GM12878 (cell line): Measurements from ENCODE around the gene CAND1. TPM values are rescaled to one million over a fixed set of nuclear protein-coding genes. Genes with fewer than 3 reads are reported as not detected.

Experiments
- ATAC-seq: fragments of 200-7000 bp; cut with Tn5 transposase; 3 replicates; pipeline ENCODE4 v1.9.1; 2020; ENCODE audit warnings: mild to moderate bottlenecking, moderate library complexity
- BruUV-seq: library from RNA; stranded (reverse); fragments of 400-500 nt; replicated peaks from 2 replicates; lab custom pipeline; 2021; lab: Mats Ljungman, UMichigan
- CTCF ChIA-PET: fragments of 300-600 bp; sonication (Branson Sonifier 250); formaldehyde crosslinking; extraction: SDS; loops from one replicate; lab custom pipeline; 2021; ENCODE audit warnings: inconsistent platforms; lab: Yijun Ruan, JAX
- POLR2A ChIA-PET: fragments of 350-600 bp; formaldehyde crosslinking; extraction: SDS; loops from one replicate; lab custom pipeline; 2021; ENCODE audit warnings: inconsistent platforms; lab: Charles Lee
- RAD21 ChIA-PET: fragments of 300-600 bp; sonication (Branson Sonifier 250); formaldehyde crosslinking; loops from one replicate; lab custom pipeline; 2023; ENCODE audit warnings: antibody characterized with exemption; ENCODE audit not compliant: unreplicated experiment; lab: Charles Lee
- SMC1A ChIA-PET: fragments of 300-600 bp; sonication (Branson Sonifier 250); formaldehyde crosslinking; loops from one replicate; lab custom pipeline; 2023; ENCODE audit not compliant: unreplicated experiment, uncharacterized antibody; lab: Charles Lee
- DNase-seq: peaks from one replicate; pipeline ENCODE4 v3.0.0-alpha.2; 2011; ENCODE audit warnings: low read depth, low spot score
- FAIRE-seq: peaks from 3 replicates; lab custom pipeline; 2011; peaks lifted over from hg19 to GRCh38; lab: Jason Lieb, UNC
- H2AFZ ChIP-seq: 2 replicates; pipeline ENCODE4 v1.6.0; 2011; ENCODE audit warnings: low read depth, low read length, control low read depth; ENCODE audit not compliant: control insufficient read depth
- H3K27ac ChIP-seq: 2 replicates; pipeline ENCODE4 v1.5.1; 2011; ENCODE audit warnings: control low read depth; ENCODE audit not compliant: control insufficient read depth, insufficient read depth
- H3K27me3 ChIP-seq, 2 experiments: replicated peaks in 1 of 2; 2 replicates each; pipeline versions ENCODE4 v1.6.0 to v1.6.1; 2011; ENCODE audit warnings: low read length in 1 of 2; ENCODE audit not compliant: control insufficient read depth in 2 of 2, insufficient read depth in 2 of 2
- H3K36me3 ChIP-seq, 2 experiments: 2 replicates each; pipeline ENCODE4 v1.5.1; 2011; ENCODE audit warnings: low read length in 1 of 2; ENCODE audit not compliant: control insufficient read depth in 2 of 2, insufficient read depth in 2 of 2
- H3K4me1 ChIP-seq: 2 replicates; pipeline ENCODE4 v1.6.1; 2011; ENCODE audit warnings: mild to moderate bottlenecking, low read length, moderate library complexity, mixed read lengths; ENCODE audit not compliant: control insufficient read depth, insufficient read depth
- H3K4me2 ChIP-seq: 2 replicates; pipeline ENCODE4 v1.6.0; 2011; ENCODE audit warnings: control low read depth; ENCODE audit not compliant: control insufficient read depth, insufficient read depth
- H3K4me3 ChIP-seq: fragments of 200-600 bp; sonication (generic); 2 replicates; pipeline ENCODE4 v1.5.1; 2016
- H3K79me2 ChIP-seq: 2 replicates; pipeline ENCODE4 v1.6.0; 2011; ENCODE audit warnings: low read length; ENCODE audit not compliant: control insufficient read depth, insufficient read depth
- H3K9ac ChIP-seq: 2 replicates; pipeline ENCODE4 v1.8.0; 2011; ENCODE audit warnings: low read length, control low read depth, mixed read lengths; ENCODE audit not compliant: control insufficient read depth, insufficient read depth
- H3K9me3 ChIP-seq: replicated peaks from 3 replicates; pipeline ENCODE4 v1.5.1; 2011; ENCODE audit warnings: mild to moderate bottlenecking, low read length; ENCODE audit not compliant: control insufficient read depth, insufficient read depth
- H4K20me1 ChIP-seq: 2 replicates; pipeline ENCODE4 v1.6.0; 2011; ENCODE audit not compliant: control insufficient read depth, insufficient read depth
- ATF7 ChIP-seq: fragments of 450-650 bp; IDR thresholded peaks from 2 replicates; pipeline ENCODE4 v1.6.1; 2016; ENCODE audit warnings: low read depth, mild to moderate bottlenecking
- ESRRA ChIP-seq: IDR thresholded peaks from 2 replicates; pipeline ENCODE4 v1.6.1; 2012; ENCODE audit warnings: mild to moderate bottlenecking, low read length, improper control_type of control experiment
- RUNX3 ChIP-seq: IDR thresholded peaks from 2 replicates; pipeline ENCODE4 v1.6.1; 2012; ENCODE audit warnings: low read length, inconsistent platforms
- WGBS: methylation state at CpG from one replicate; pipeline ENCODE4 v1.1.6; 2016; ENCODE audit warnings: low lambda C conversion rate; ENCODE audit not compliant: insufficient replicate concordance, insufficient coverage; ENCODE audit errors: missing lambda C conversion rate; 5-methylcytosine and 5-hydroxymethylcytosine counted together
- in situ Hi-C: fragments of 300-500 bp; cut with MboI; formaldehyde crosslinking; loops from 9 replicates; pipeline ENCODE4 v1.14.3; 2018; ENCODE audit warnings: mixed read lengths
- intact Hi-C: fragments of 100-400 bp; cut with micrococcal nuclease; formaldehyde crosslinking; loops from one replicate; pipeline ENCODE4 v1.14.2; 2022; ENCODE audit not compliant: unreplicated experiment
- polyA plus RNA-seq, 11 experiments: library from polyadenylated mRNA; depleted of rRNA in 4 of 11; unstranded in 6 of 11; stranded (reverse) in 5 of 11; fragments of >200 nt; fragmentation: Nextera tagmentation in 4 of 11; fragmentation: Illumina TruSeq in 1 of 11; extraction: Ambion mirVana in 4 of 11; extraction: Trizol in 1 of 11; gene quantifications; 1 replicate in 1 of 11; 2 replicates in 10 of 11; pipeline versions ENCODE4 v1.2.1 to v1.2.3, GENCODE V29; 2011 to 2016; ENCODE audit warnings: inconsistent platforms in 2 of 11, missing spikeins in 2 of 11, low read depth in 1 of 11
- total RNA-seq, 4 experiments: library from RNA; depleted of rRNA in 3 of 4; stranded (reverse); fragments of >200 nt in 3 of 4; fragmentation: Illumina TruSeq in 1 of 4; extraction: Trizol in 1 of 4; gene quantifications; 2 replicates each; pipeline versions ENCODE4 v1.2.1 to v1.2.3, GENCODE V29; 2013 to 2021
- TF ChIP-seq, protein P1 (sequence below): fragments of 150-350 bp; IDR thresholded peaks from 2 replicates; pipeline ENCODE4 v1.6.1; 2014; ENCODE audit warnings: mild to moderate bottlenecking, low read depth, low read length

CAND1 gene
- total and polyA plus RNA-seq, 10 of the 15 experiments (the other 5 are each of a cell fraction or from before 2014, with no cell fraction given), result 34.5 to 213 (median 96.0) TPM

DNA sequence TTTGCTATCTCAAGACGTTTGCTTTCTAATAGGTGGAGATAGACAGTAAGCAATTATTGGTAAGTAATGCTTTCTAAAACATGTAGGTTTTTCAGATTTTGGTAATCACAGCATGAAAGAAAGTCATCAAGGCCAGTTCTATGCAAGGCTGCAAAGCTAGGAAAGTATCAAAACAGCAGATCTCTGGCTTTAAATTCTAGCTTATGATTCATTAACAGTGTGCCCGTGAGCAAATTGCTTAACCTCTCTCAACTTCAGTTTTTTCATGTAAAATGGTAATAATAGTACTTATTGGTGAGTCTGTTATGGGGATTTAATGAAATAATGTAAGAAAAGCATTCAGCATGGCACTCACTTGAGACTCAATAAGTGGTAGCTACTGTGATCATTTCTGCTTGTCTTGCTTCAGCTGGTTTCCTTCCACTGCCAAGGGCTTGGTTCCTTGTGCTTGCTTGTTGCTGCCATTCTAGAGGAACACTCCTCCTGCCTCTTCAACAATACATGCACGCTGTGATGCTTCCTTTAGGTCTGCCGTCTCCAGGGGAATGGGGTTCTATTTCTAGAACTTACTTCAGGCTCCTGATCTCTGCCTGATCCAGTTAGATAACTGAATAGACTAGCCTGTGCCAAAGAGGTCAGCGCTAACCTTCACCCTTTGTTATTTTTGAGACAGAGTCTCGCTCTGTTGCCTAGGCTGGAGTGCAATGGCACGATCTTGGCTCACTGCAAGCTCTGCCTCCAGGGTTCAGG, 88.4 kb downstream of the CAND1 start:
- Histone ChIP-seq H3K9ac (no peak overlapping the region), H3K27ac (no peak overlapping the region), H3K4me2 (no peak overlapping the region), H2AFZ (no peak overlapping the region), H3K4me1 (no peaks in the 10 kb centered on the region), H3K27me3 (no peaks in the 10 kb centered on the region), H3K79me2 (no peaks in the 10 kb centered on the region), H4K20me1 (no peaks in the 10 kb centered on the region), H3K36me3 (no peaks in the 10 kb centered on the region), H3K4me3 (no peak overlapping the region), H3K9me3 (no peaks in the 10 kb centered on the region; the same call in 1 of the 3 replicates)
- ChIA-PET POLR2A (no interaction called here), SMC1A (interaction anchor here (0.6 to 5.9 kb wide), 7 partner anchors 26 to 859 kb away, joined by 3 to 77 read pairs (median 3); partner anchors contain the start of gene IFNG-AS1), RAD21 (interaction anchor here (1.3 to 6.5 kb wide), 3 partner anchors 32 to 585 kb away, joined by 3 to 63 read pairs (median 4); no protein-coding TSS in a partner anchor), CTCF (interaction anchor here (1.2 to 7.6 kb wide), 7 partner anchors 9 to 800 kb away, joined by 3 to 115 read pairs (median 11); no protein-coding TSS in a partner anchor)
- DNase-seq (no peak), ATAC-seq (no peak), FAIRE-seq (no peak)
- intact Hi-C loops (loop anchor here (2.0 to 10.0 kb wide), 2 partner anchors 83 to 297 kb away; no protein-coding TSS in a partner anchor), in situ Hi-C loops (loop anchor here (5.0 kb wide), 1 partner anchor 585 kb away; no protein-coding TSS in a partner anchor)
- WGBS, result 96% methylated on average over 7 of the region's 7 CpGs
- TF ChIP-seq ATF7, result no peak
- TF ChIP-seq ESRRA, result no peak
- BruUV-seq, result no TSS peak

DNA sequence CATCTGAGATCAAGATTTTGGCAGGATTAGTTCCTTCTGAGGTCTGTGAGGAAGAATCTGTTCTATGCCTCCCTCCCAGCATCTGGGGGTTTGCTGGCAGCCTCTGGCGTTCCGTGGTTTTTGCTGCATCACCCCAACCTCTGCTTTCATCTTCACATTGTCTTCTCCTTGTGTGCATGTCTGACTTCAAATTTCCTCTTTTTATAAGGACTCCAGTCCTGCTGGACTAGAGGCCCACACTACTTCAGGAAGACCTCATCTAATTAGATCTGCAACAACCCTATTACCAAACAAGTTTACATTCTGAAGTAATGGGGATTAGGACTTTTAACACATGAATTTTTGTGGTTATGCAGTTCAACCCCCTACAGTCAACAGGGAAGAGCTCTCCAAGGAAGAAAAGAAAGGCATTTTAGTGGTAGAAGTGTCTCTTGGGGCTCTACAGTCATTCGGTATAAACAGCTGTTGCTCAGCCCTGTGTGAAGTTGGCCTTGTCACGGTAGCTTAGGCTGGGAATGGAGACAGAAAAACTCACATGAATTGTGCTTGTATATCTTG, 89.7 kb downstream of the CAND1 start:
- Histone ChIP-seq H2AFZ (no peak overlapping the region), H3K4me3 (no peak overlapping the region)
- no peak for ATAC-seq
- in situ Hi-C loops, result loop anchor here (5.0 kb wide), 1 partner anchor 583 kb away; no protein-coding TSS in a partner anchor
- BruUV-seq, result no TSS peak
- TF ChIP-seq, protein P1, sequence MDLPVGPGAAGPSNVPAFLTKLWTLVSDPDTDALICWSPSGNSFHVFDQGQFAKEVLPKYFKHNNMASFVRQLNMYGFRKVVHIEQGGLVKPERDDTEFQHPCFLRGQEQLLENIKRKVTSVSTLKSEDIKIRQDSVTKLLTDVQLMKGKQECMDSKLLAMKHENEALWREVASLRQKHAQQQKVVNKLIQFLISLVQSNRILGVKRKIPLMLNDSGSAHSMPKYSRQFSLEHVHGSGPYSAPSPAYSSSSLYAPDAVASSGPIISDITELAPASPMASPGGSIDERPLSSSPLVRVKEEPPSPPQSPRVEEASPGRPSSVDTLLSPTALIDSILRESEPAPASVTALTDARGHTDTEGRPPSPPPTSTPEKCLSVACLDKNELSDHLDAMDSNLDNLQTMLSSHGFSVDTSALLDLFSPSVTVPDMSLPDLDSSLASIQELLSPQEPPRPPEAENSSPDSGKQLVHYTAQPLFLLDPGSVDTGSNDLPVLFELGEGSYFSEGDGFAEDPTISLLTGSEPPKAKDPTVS, result no peak
- peak; percentile 12; the same call in 1 of the 2 replicates for TF ChIP-seq RUNX3
- TF ChIP-seq, all 136 proteins: peak for 1
- no peaks in the 10 kb centered on the region for H3K79me2 ChIP-seq
- H3K36me3 ChIP-seq, result no peaks in the 10 kb centered on the region
- no peaks in the 10 kb centered on the region for H4K20me1 ChIP-seq
- no peak overlapping the region for H3K4me2 ChIP-seq
- intact Hi-C loops, result loop anchor here (10.0 kb wide), 1 partner anchor 296 kb away; no protein-coding TSS in a partner anchor
- H3K9ac ChIP-seq, result no peak overlapping the region
- ChIA-PET POLR2A (no interaction called here), RAD21 (no interaction called here), CTCF (interaction anchor here (1.1 to 7.6 kb wide), 3 partner anchors 13 to 620 kb away, joined by 3 to 115 read pairs (median 6); no protein-coding TSS in a partner anchor), SMC1A (interaction anchor here (1.6 to 5.9 kb wide), 2 partner anchors 27 to 582 kb away, joined by 4 to 77 read pairs; no protein-coding TSS in a partner anchor)
- H3K27me3 ChIP-seq, result no peaks in the 10 kb centered on the region
- H3K4me1 ChIP-seq, result no peaks in the 10 kb centered on the region
- no peaks in the 10 kb centered on the region; the same call in 1 of the 3 replicates for H3K9me3 ChIP-seq
- no peak overlapping the region for H3K27ac ChIP-seq
- DNase-seq (no peak), FAIRE-seq (no peak)
- 57% methylated on average over 4 of the region's 4 CpGs for WGBS
